Caco-2 (cell line): ENCODE data around the gene SMYD3. TPM values are rescaled to one million over a fixed set of nuclear protein-coding genes. Genes with fewer than 3 reads are reported as not detected.

Source experiments
- BruUV-seq: library from RNA; stranded (reverse); fragments of 400-500 nt; replicated peaks from 2 replicates; lab custom pipeline; 2021; lab: Mats Ljungman, UMichigan
- CTCF ChIA-PET: fragments of 300-600 bp; sonication (Branson Sonifier 250); formaldehyde crosslinking; loops from one replicate; lab custom pipeline; 2022; ENCODE audit warnings: antibody characterized with exemption; lab: Charles Lee
- POLR2A ChIA-PET: fragments of 300-600 bp; sonication (Branson Sonifier 250); formaldehyde crosslinking; loops from one replicate; lab custom pipeline; 2022; ENCODE audit warnings: antibody characterized with exemption; lab: Charles Lee
- DNase-seq, 2 experiments: peaks; one replicate each; pipeline versions ENCODE4 v3.0.0 to v3.0.0-alpha.2; 2020 to 2022
- H3K27me3 ChIP-seq: replicated peaks from 2 replicates; pipeline ENCODE4 v1.6.0; 2011; ENCODE audit warnings: low read length; ENCODE audit not compliant: control insufficient read depth, insufficient read depth
- H3K36me3 ChIP-seq: 2 replicates; pipeline ENCODE4 v1.5.1; 2011; ENCODE audit warnings: low read length; ENCODE audit not compliant: control insufficient read depth, insufficient read depth
- H3K4me1 ChIP-seq: fragments of 250-450 bp; sonication (Bioruptor Pico); 2 replicates; pipeline ENCODE4 v1.5.1; 2020; ENCODE audit warnings: mild to moderate bottlenecking
- H3K4me3 ChIP-seq: 2 replicates; pipeline ENCODE4 v1.5.1; 2011; ENCODE audit warnings: low read depth, mild to moderate bottlenecking, control low read depth, low read length
- H3K9me3 ChIP-seq: fragments of 250-450 bp; sonication (Bioruptor Pico); 2 replicates; pipeline ENCODE4 v1.5.1; 2020; ENCODE audit warnings: mild to moderate bottlenecking, moderate library complexity
- H3K27ac Mint-ChIP-seq: one replicate; pipeline ENCODE4 v1.8.0; 2022; ENCODE audit warnings: mixed read lengths; ENCODE audit not compliant: unreplicated experiment
- H3K27me3 Mint-ChIP-seq: one replicate; pipeline ENCODE4 v1.8.0; 2022; ENCODE audit warnings: mixed read lengths; ENCODE audit not compliant: insufficient read depth, unreplicated experiment
- H3K36me3 Mint-ChIP-seq: one replicate; pipeline ENCODE4 v1.8.0; 2022; ENCODE audit warnings: mild to moderate bottlenecking, mixed read lengths; ENCODE audit not compliant: insufficient read depth, unreplicated experiment
- H3K4me1 Mint-ChIP-seq: one replicate; pipeline ENCODE4 v1.8.0; 2022; ENCODE audit warnings: low read depth, mixed read lengths; ENCODE audit not compliant: unreplicated experiment
- H3K4me3 Mint-ChIP-seq: one replicate; pipeline ENCODE4 v1.8.0; 2022; ENCODE audit warnings: mild to moderate bottlenecking, moderate library complexity, mixed read lengths; ENCODE audit not compliant: unreplicated experiment
- H3K9me3 Mint-ChIP-seq: one replicate; pipeline ENCODE4 v1.8.0; 2022; ENCODE audit warnings: mixed read lengths; ENCODE audit not compliant: unreplicated experiment
- CTCF ChIP-seq, 2 experiments: fragments of 200-600 bp in 1 of 2; IDR thresholded peaks; 1 replicate in 1 of 2; 2 replicates in 1 of 2; pipeline versions ENCODE4 v1.5.1 to v1.8.0; 2011 to 2022; ENCODE audit warnings: antibody characterized with exemption in 1 of 2, control low read depth in 1 of 2, inconsistent platforms in 1 of 2, low read depth in 1 of 2, low read length in 1 of 2, mild to moderate bottlenecking in 1 of 2, moderate library complexity in 1 of 2; ENCODE audit not compliant: insufficient read depth in 1 of 2, severe bottlenecking in 1 of 2, unreplicated experiment in 1 of 2
- intact Hi-C: fragments of 100-400 bp; cut with micrococcal nuclease; formaldehyde crosslinking; loops from one replicate; pipeline ENCODE4 v1.10.0; 2022; ENCODE audit not compliant: unreplicated experiment
- total RNA-seq: library from RNA; stranded (reverse); gene quantifications from 2 replicates; pipeline ENCODE4 v1.2.3, GENCODE V29; 2022

Gene SMYD3
- total RNA-seq, 1 experiment from 2014 or later: 33.0 TPM

DNA sequence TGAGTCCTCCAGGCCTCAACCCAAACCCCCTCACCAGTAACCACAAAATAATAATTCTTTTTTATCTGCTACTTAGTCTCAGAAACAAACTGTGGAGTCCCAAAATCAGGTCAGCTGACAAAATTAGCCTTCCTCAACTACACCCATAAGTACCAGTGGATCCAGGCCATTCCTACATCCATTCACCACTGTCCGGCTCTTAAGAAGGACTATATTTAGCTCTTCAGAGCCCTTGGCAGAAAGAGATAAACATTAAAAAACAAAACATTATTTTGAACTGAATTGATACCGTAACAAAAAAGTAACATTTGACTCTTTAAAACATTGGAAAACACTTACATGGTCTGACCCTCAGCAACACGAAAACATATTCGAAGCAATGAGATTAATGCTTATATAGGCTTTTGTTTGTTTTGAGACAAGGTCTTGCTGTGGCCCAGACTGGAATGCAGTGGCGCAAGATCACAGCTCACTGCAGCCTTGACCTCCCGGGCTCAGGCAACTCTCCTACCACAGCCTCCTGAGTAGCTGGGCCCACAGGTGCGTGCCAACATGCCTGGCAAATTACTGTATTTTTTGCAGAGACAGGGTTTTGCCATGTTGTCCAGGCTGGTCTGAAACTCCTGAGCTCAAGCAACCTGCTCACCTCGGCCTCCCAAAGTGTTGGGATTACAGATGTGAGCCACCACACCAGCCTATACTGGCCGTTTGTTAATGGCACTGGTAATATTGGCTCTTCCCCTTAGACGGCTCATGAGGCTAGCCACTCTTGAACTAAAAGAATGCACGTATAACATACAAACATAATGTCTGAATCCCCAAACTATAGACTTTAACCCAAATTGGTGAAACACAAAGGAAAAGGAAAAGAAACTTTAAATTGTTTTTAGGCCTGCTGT lies 330.7 kb downstream of the SMYD3 start:
- Mint-ChIP-seq H3K4me3 (no peak overlapping the region), H3K36me3 (no peaks in the 10 kb centered on the region), H3K4me1 (no peaks in the 10 kb centered on the region), H3K27me3 (no peaks in the 10 kb centered on the region), H3K9me3 (peaks cover 7% of the 10 kb centered on the region), H3K27ac (no peak overlapping the region)
- ChIA-PET CTCF (no interaction called here), POLR2A (no interaction called here)
- DNase-seq: peak; percentile 37 to 41
- no TSS peak for BruUV-seq
- intact Hi-C loops: no loop called here
- no peaks in the 10 kb centered on the region for H3K9me3 ChIP-seq
- TF ChIP-seq CTCF (IDR thresholded peaks at IDR 0.05; ENCODE audit: insufficient read depth in 1 of 2, low read depth in 1 of 2, low read length in 1 of 2, severe bottlenecking in 1 of 2, unreplicated experiment in 1 of 2): no peak
- H3K4me1 ChIP-seq: peaks cover 8% of the 10 kb centered on the region
- no peaks in the 10 kb centered on the region for H3K27me3 ChIP-seq
- no peak overlapping the region for H3K4me3 ChIP-seq
- no peaks in the 10 kb centered on the region for H3K36me3 ChIP-seq

GRCh38 chr1:246170574-246171261 lies 336.4 kb downstream of the SMYD3 start:
- H3K36me3 Mint-ChIP-seq: no peaks in the 10 kb centered on the region
- Histone ChIP-seq H3K4me1 (no peaks in the 10 kb centered on the region), H3K36me3 (no peaks in the 10 kb centered on the region), H3K9me3 (no peaks in the 10 kb centered on the region), H3K4me3 (no peak overlapping the region), H3K27me3 (no peaks in the 10 kb centered on the region)
- no peak overlapping the region for H3K4me3 Mint-ChIP-seq
- no peak for TF ChIP-seq CTCF (IDR thresholded peaks at IDR 0.05; ENCODE audit: insufficient read depth in 1 of 2, low read depth in 1 of 2, low read length in 1 of 2, severe bottlenecking in 1 of 2, unreplicated experiment in 1 of 2)
- H3K27ac Mint-ChIP-seq: no peak overlapping the region
- no TSS peak for BruUV-seq
- intact Hi-C loops: no loop called here
- DNase-seq: no peak
- H3K4me1 Mint-ChIP-seq: peaks cover 8% of the 10 kb centered on the region
- POLR2A ChIA-PET: no interaction called here
- H3K27me3 Mint-ChIP-seq: no peaks in the 10 kb centered on the region
- CTCF ChIA-PET: no interaction called here
- H3K9me3 Mint-ChIP-seq: peaks cover 7% of the 10 kb centered on the region

GRCh38 chr1:246169486-246169885 lies 337.6 kb downstream of the SMYD3 start:
- Mint-ChIP-seq H3K9me3 (peaks cover 7% of the 10 kb centered on the region), H3K4me1 (peaks cover 19% of the 10 kb centered on the region), H3K36me3 (no peaks in the 10 kb centered on the region), H3K27ac (no peak overlapping the region), H3K27me3 (no peaks in the 10 kb centered on the region), H3K4me3 (no peak overlapping the region)
- no peak for DNase-seq
- H3K4me1 ChIP-seq: no peaks in the 10 kb centered on the region
- no peaks in the 10 kb centered on the region for H3K36me3 ChIP-seq
- CTCF ChIA-PET: no interaction called here
- BruUV-seq: no TSS peak
- H3K27me3 ChIP-seq: no peaks in the 10 kb centered on the region
- POLR2A ChIA-PET: no interaction called here
- H3K4me3 ChIP-seq: no peak overlapping the region
- TF ChIP-seq CTCF (IDR thresholded peaks at IDR 0.05; ENCODE audit: insufficient read depth in 1 of 2, low read depth in 1 of 2, low read length in 1 of 2, severe bottlenecking in 1 of 2, unreplicated experiment in 1 of 2): no peak
- intact Hi-C loops: no loop called here
- H3K9me3 ChIP-seq: no peaks in the 10 kb centered on the region
